ENCODE data around the gene RSU1.

RSU1 gene

DNA sequence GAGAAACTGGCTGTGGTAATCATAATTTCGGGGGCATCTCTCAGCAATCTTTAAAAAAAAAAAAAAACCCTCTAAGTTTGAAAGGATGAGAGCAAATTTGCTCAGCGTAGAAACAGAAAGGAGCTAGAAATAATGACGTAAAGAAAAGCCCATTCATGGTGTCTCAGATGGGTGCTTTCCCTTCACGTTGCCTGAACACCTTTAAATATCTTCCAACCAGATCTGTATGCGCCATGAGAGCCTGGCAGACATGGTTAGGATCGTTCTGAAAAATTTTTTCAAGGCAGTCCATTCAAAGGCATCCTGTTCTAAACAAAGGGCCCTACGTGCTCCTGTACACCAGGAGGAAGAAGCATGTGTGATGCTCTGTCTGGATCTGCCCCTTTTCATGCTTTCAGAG, 154.3 kb downstream of the RSU1 start:
- no peak for DNase-seq

DNA sequence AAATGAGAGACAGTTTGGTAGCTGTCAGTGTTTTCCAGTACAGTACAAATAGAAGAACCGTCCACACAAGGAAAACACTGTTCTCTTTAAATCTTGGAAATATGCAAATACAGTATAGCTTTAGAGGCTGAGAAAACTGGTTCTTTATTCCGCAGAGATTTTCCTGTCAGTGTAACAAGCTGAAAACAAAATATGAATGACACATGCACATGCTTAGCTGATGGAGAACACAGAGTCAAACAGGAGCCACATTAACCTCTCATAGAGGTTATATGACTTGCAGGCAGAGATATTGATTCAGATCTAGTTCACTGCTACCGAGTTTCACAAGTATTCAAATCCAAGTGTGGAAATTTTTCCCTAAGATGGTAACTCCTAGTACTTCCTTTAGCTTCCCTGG, 160.3 kb downstream of the RSU1 start:
- DNase-seq = no peak

- no peak for DNase-seq
Measured at GRCh38 chr10:16653224-16653623, 164.0 kb downstream of the RSU1 start.

DNA sequence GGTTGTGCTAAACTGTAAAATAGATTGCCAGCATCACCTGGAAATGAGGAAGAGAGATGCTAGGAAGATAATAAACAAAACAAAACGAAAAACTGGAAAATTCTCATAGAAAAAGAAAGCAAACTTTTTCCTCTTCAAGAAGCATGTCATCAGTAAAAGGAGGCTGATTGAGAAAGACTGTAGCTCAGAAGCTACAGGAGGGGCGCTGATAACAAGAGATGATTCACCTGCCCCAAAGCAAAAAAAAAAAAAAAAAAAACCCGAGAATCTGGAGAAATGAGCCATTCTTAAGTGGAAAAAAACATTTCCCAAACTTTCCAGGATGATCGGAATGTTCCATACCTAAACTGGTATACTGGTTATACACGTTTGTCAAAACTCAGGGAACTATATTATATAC, 165.1 kb downstream of the RSU1 start:
- no peak for DNase-seq

- no peak for DNase-seq
Measured at GRCh38 chr10:16649757-16650156, 167.5 kb downstream of the RSU1 start.

DNA sequence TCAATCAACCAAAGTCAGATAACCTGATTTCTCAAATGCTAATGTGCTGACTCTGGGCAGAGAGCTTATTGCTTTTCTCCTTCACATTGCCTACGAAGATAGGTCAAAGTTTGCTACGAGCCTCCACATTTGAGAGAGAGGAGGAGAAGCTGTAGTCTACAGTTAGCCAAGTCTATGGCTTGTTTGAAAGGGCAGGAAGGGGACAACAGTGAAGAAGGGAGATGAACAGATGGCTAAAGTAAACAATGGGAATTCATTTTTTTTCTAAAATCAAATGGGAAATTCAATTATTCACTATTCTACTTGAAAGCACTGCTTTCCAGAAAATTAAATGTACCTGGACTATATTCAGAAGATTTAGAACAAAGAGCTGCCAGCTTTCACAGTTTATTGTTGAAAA, 168.9 kb downstream of the RSU1 start:
- DNase-seq = no peak

DNA sequence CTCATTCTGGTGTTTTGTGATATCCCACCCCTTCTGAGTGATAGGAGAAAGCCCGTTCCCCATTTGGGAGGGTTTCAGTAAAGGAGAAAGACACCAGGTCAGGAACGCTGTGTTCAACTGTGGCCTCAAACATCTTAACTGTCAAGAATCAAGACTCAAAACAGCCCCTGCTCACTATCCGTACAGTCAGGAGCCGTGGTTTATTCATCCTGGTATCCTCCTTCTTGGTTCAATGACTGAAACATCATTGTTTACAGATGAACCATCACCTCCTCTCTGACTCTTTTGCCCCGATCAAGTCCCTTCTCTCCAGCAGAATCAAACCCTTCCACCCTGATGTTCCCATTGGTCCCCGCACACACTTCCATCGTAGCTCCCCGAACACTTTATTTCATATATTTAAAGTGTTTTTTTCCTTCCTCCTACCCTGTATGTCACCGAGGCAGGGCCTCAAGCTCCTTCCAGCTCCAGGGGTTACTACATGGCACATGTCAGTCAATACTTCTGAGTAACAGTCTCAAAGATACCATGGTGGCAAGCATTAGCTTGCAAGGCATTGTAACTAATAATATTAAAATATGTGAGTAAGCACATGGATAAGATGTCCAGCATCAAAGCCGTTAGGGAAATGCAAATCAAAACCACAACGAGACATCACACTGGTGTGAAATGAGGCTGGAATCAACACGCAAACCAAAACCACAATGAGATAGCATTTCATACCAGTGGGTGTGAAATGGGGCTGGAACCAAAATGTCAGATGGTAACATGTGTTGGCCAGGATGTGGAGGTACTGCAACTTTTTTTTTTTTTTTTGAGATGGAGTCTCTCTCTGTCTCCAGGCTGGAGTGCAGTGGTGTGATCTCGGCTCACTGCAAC, 170.8 kb downstream of the RSU1 start:
- DNase-seq = peak in 1 of 2 donors; percentile 3

DNA sequence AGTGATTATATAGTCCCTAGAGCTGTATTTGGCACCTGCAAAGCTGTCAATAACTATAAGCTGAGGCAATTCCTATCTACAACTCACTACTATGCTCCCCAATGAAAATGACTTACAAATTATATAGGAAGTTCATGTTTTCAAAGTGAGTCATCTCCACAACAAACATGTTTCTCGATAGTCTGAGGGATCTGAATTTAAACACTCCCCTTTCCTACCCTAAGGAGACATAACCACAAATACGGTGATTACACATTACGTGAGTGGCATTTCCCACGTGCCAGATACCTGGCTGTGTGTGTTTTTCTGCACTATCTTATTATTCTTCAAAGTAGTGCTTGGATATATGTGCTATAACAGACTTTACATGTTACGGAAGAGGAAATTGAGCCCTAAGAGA, 173.1 kb downstream of the RSU1 start:
- DNase-seq = no peak

GRCh38 chr10:16643502-16643901, 173.7 kb downstream of the RSU1 start:
- DNase-seq = no peak

GRCh38 chr10:16640153-16640552, 177.1 kb downstream of the RSU1 start:
- DNase-seq = no peak

DNA sequence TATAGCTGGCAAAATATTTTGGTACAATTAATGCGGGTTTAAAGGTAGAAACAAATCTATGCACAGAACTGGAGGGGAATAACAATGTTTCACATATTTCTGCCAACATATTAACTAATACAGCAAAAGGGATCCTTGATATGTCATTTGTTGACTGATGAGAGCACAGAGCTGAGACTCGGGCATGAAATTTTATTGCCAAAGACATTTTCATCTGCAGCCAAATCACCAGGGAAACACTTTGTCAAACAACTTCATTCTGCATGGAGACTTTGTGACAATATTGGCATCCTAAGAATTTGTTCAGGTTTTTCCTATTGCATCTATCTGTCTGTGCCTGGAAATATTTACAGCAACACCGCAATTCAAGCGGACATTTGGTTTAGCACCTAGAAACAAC, 177.8 kb downstream of the RSU1 start:
- no peak for DNase-seq

- no peak for DNase-seq
Measured at GRCh38 chr10:16632996-16633395, 184.2 kb downstream of the RSU1 start.

- DNase-seq = no peak
Measured at GRCh38 chr10:16626697-16627096, 190.5 kb downstream of the RSU1 start.

DNA sequence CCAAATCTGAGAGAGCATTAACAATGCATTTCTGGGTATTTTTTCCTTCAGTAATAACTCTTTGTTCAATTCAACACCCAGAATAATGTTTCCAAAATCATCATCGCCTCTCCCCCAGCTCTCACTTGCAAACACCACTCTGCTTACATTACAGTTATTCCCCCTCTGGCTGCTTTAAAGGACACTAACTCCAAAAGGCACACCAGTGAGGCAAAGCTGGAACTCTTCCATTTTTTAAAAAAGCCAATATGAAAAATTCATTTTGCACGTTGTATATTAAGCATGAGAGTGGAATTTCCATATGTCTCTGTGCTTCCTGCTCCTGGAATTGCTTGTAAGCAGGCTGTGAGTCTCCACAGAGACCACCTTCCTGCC, 204.3 kb downstream of the RSU1 start:
- DNase-seq = no peak

GRCh38 chr10:16612115-16612980, 204.9 kb downstream of the RSU1 start:
- peak in 1 of 2 donors; percentile 15 for DNase-seq

GRCh38 chr10:16611037-16611436, 206.2 kb downstream of the RSU1 start:
- DNase-seq = no peak

DNA sequence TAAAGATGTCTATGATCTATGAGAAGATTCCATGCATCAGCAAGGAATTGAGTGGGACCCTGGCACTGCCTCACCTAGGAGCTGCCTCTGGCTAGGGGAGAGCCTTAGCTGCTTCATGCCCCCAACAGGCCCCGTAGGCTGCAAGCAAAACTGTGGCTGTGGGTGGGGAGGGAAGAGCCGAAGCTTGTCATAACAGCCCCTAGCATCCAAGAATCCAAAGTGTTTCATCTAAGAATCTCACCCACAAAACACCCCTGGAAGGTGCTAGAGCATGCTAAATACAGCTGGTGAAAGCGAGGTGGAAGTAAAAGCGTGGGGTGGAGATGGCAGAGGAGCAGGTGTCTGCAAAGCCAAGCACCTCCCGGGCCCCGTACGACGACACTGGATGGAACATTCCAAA, 208.0 kb downstream of the RSU1 start:
- no peak for DNase-seq

GRCh38 chr10:16606923-16607322, 210.3 kb downstream of the RSU1 start:
- no peak for DNase-seq

DNA sequence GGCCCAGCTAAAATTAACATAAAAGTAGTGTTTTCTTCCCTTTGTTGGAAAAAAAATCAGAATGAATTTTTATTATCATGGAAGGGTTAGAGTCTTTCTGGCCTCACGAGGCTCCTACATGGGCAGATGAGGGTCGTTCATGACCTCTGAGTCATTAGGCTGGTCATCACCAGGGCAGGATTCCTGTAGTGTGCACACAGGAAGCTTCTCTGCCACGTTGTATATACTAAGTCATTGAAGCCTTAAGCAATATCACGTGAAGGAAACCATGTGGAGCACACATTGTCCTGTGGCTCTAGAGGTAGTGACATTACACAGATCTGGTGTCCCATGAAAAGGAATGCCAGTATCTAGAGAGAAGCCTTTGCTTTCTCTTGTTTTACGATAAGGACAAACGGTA, 210.8 kb downstream of the RSU1 start:
- DNase-seq = no peak

- DNase-seq = no peak
Measured at GRCh38 chr10:16603308-16603707, 213.9 kb downstream of the RSU1 start.

GRCh38 chr10:16602104-16602775, 215.0 kb downstream of the RSU1 start:
- no peak for DNase-seq

DNA sequence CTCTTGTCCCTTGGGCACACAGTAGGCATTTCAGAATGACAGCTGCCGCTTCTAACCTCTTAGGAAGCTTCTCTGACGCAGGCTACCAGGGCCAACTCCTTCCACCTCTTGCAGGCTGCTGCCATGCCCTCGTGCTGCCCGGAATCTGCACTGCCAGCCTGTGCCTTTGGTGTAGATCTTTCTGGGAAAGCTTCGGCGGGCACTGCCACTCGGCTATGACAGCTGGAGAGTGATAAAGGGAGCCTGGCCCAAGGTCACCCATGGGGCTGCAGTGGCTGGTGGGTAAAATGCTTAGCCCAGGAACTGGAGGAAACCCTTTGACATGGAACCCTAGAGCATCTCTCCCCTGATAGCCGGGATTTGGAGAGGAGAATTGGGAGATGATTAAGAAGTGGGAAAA, 217.6 kb downstream of the RSU1 start:
- DNase-seq = no peak

DNA sequence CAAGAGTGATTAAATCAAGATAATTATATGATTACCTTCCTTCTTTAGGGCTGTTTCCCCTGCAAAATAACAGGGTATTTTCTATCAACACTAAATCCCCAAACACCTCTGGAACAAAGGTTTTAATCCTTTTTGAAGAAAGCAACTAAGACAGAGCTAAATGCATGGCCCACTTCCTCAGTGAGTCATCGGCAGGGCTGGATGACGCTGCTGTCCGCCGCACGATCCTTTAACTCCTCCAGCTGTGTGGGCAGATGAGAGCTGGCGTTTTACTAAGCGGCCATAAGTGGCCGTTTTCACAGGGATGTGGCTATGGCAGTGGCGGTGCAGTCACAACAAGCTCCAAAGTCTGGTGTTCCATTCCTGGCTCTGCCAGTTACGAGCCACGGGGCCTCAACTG, 219.6 kb downstream of the RSU1 start:
- peak in 1 of 2 donors; percentile 69 for DNase-seq
